ENCODE measurements around the gene ARHGEF2. TPM values are rescaled to one million over a fixed set of nuclear protein-coding genes. Genes with fewer than 3 reads are reported as not detected.

ARHGEF2 gene
- total RNA-seq, 2 donors from 2014 or later, result 162 to 166 TPM

DNA sequence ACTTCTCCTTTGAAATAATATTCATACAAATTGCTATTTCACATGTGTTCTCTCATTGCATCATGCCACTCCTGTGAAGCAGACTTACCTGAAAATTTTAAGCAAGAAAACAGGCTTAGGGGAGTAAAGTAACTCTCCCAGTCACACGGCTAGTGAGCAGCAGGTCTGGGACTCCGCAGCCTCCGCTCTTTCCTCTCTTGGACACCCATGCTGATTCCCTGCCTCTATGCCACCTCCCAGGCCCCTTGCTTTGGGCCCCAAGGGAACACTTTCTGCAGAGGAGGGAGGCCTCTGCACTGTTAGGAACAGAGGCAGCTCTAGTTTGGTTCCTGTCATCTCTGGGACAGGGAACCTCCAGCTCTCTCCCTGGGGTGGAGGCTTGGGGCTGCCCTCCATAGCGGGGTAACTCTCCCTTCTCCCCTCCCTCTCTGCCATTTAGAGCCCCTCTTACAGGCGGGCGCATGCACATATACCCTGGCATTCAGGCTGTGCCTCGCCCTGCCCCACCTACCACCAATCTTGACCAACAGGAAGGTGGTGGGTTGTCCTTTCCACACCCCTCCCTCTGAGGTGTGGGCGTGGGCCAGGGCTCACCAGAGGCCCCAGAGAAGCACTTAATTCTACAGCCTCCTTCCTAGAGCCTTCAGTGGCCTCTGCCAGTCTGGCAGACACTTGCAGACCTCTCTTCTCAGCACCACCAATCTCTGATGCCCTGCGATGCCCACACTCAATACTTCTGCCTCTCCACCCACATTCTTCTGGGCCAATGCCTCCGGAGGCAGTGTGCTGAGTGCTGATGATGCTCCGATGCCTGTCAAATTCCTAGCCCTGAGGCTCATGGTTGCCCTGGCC is 37.1 kb downstream of the ARHGEF2 start, which contains the start of gene RXFP4:
TSS of gene RXFP4 (plus strand) at position 646 of the 852 bp plus-strand sequence. CDS start at position 718, 72 bp downstream.
- peak within 1 kb of the TSS; percentile 81 to 90 for H3K27ac ChIP-seq
- H3K27me3 ChIP-seq (replicated peaks; ENCODE audit: insufficient read depth), result no peaks in the 10 kb centered on the region
- H3K36me3 ChIP-seq, result no peaks in the 10 kb centered on the region
- TF ChIP-seq, protein P1, sequence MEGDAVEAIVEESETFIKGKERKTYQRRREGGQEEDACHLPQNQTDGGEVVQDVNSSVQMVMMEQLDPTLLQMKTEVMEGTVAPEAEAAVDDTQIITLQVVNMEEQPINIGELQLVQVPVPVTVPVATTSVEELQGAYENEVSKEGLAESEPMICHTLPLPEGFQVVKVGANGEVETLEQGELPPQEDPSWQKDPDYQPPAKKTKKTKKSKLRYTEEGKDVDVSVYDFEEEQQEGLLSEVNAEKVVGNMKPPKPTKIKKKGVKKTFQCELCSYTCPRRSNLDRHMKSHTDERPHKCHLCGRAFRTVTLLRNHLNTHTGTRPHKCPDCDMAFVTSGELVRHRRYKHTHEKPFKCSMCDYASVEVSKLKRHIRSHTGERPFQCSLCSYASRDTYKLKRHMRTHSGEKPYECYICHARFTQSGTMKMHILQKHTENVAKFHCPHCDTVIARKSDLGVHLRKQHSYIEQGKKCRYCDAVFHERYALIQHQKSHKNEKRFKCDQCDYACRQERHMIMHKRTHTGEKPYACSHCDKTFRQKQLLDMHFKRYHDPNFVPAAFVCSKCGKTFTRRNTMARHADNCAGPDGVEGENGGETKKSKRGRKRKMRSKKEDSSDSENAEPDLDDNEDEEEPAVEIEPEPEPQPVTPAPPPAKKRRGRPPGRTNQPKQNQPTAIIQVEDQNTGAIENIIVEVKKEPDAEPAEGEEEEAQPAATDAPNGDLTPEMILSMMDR (IDR thresholded peaks at IDR 0.05), result no peak
- no peak for DNase-seq (ENCODE audit: low spot score)
- H3K4me3 ChIP-seq, result no peak within 1 kb of the TSS
- H3K9me3 ChIP-seq, result no peaks in the 10 kb centered on the region
- H3K4me1 ChIP-seq (ENCODE audit: control insufficient read depth in 1 of 2, low read depth in 2 of 2), result peaks cover 22 to 58% of the 10 kb centered on the region in 2 donors
- no peak for ATAC-seq (ENCODE audit: insufficient number of reproducible peaks, low FRiP score, low read depth)

DNA sequence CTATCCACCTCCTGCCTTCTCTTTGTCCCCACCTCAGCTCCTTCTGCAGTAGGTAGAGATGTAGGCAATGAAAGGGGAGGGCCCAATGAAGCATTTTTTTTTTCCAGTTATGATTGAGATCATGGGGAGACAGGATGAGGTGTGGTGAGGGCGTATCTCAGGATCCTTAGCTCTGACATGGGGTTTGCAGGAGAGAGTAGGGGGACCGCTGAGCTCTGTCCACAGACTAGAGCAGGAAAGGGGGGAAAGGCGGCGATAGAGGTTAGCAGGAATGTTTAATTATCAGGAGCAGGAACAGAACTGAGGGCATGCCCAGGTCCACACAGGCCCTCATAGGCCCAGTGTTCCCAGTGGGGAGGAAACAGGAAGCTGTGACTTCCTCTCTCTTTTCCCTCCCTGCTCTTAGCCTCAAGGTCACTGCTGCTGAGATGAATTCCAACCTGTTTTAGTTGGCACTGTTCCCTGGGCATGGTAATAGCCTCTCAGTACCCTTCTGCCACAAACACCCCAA is 37.8 kb downstream of the ARHGEF2 start:
- H3K9me3 ChIP-seq, result no peaks in the 10 kb centered on the region
- no peak overlapping the region for H3K4me3 ChIP-seq
- no peak for DNase-seq (ENCODE audit: low spot score)
- no peaks in the 10 kb centered on the region for H3K27me3 ChIP-seq (replicated peaks; ENCODE audit: insufficient read depth)
- H3K4me1 ChIP-seq (ENCODE audit: control insufficient read depth in 1 of 2, low read depth in 2 of 2), result peaks cover 22 to 53% of the 10 kb centered on the region in 2 donors
- H3K27ac ChIP-seq, result peak overlapping the region; percentile 81 to 90
- H3K36me3 ChIP-seq, result no peaks in the 10 kb centered on the region
- TF ChIP-seq, protein P1 (IDR thresholded peaks at IDR 0.05), result no peak
- ATAC-seq (ENCODE audit: insufficient number of reproducible peaks, low FRiP score, low read depth), result no peak

DNA sequence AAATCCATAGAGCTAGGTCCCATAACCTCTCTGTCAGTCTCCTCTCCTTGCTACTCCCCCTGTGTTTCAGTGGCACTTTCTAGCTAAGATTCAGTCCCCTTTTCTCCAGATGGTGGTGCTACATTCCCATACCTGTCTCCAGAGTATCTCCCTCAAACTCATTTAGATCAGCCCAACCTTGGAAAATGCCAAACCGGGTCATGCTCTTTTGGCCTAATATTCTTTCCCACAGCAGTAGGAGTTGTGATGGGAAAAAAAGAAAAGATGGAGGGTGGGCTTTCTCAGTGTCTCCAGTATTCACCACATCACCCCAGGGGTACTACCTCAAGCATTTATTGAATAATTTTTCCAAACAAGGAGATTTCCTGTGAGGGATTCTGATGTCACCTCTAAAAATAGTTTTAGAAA is 40.1 kb downstream of the ARHGEF2 start:
- no peak for DNase-seq (ENCODE audit: low spot score)
- no peak overlapping the region for H3K4me3 ChIP-seq
- TF ChIP-seq, protein P1 (IDR thresholded peaks at IDR 0.05), result peak; percentile 54
- H3K36me3 ChIP-seq, result peaks cover under 1% of the 10 kb centered on the region
- peak overlapping the region; percentile 81 to 90 for H3K27ac ChIP-seq
- no peaks in the 10 kb centered on the region for H3K9me3 ChIP-seq
- peak; percentile 38 for ATAC-seq (ENCODE audit: insufficient number of reproducible peaks, low FRiP score, low read depth)
- no peaks in the 10 kb centered on the region for H3K27me3 ChIP-seq (replicated peaks; ENCODE audit: insufficient read depth)
- peaks cover 26 to 55% of the 10 kb centered on the region in 2 donors for H3K4me1 ChIP-seq (ENCODE audit: control insufficient read depth in 1 of 2, low read depth in 2 of 2)

DNA sequence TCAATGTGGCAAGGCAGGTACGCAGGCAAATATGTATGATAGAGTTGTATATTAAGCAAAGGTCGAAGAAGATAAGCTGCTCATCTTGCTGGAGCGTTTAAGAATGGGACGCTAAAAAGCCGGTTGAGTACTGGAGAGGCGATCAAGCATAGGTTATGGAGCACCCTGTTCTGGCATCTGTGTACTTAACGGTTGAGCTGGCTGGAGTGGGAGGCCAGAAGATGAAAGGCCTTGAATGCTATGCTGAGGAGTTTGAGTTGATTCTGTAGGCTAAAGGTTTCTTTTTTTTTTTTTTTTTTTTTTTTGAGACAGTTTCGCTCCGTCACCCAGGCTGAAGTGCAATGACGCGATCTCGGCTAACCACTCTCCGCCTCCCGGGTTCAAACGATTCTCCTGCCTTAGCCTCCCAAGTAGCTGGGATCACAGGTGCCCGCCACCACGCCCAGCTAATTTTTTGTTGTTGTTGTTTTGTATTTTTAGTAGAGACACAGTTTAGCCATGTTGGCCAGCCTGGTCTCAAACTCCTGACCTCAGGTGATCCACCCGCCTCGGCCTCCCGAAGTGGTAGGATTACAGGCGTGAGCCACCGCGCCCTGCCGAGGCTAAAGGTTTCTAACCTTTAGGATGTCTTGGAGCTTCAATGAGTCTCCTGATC is 43.3 kb downstream of the ARHGEF2 start:
- no peak for DNase-seq (ENCODE audit: low spot score)
- TF ChIP-seq, protein P1 (IDR thresholded peaks at IDR 0.05), result no peak
- peak overlapping the region; percentile 82 to 88 for H3K27ac ChIP-seq
- H3K36me3 ChIP-seq, result peaks cover 24% of the 10 kb centered on the region
- H3K4me1 ChIP-seq (ENCODE audit: control insufficient read depth in 1 of 2, low read depth in 2 of 2), result peaks cover 40 to 64% of the 10 kb centered on the region in 2 donors
- ATAC-seq (ENCODE audit: insufficient number of reproducible peaks, low FRiP score, low read depth), result no peak
- H3K9me3 ChIP-seq, result no peaks in the 10 kb centered on the region
- H3K4me3 ChIP-seq, result peak overlapping the region; percentile 91
- H3K27me3 ChIP-seq (replicated peaks; ENCODE audit: insufficient read depth), result no peaks in the 10 kb centered on the region

Data from thoracic aorta (tissue), 2 donors.